ENCODE measurements around the gene TNS3.

- TF ChIP-seq POLR2AphosphoS5 (IDR thresholded peaks at IDR 0.05; ENCODE audit: low read depth) (no peak), CTCF (IDR thresholded peaks at IDR 0.05; ENCODE audit: insufficient read depth, low read length) (no peak), REST (IDR thresholded peaks at IDR 0.05; ENCODE audit: insufficient replicate concordance, low read depth) (no peak), GABPA (IDR thresholded peaks at IDR 0.05; ENCODE audit: low read depth) (no peak)
These were observed 120.2 kb downstream of the TNS3 start for GRCh38 chr7:47461746-47462145.

Measured in HL-60 (cell line).